NCI-H1694 treated with DMSO at 0.1 percent for 48 hours (cell line): ENCODE results near the gene TMX1.

Experiments used
- DNase-seq: peaks from one replicate; lab custom pipeline; 2025; lab: John Stamatoyannopoulos, UW

TMX1 gene

GRCh38 chr14:51293149-51293911, 53.3 kb downstream of the TMX1 start:
- no peak for DNase-seq

GRCh38 chr14:51293912-51294389, 53.9 kb downstream of the TMX1 start:
- DNase-seq, result no peak

GRCh38 chr14:51294951-51295525, 55.0 kb downstream of the TMX1 start:
- no peak for DNase-seq

GRCh38 chr14:51295646-51296263, 55.7 kb downstream of the TMX1 start:
- no peak for DNase-seq

GRCh38 chr14:51297066-51297465, 57.0 kb downstream of the TMX1 start:
- DNase-seq, result no peak

GRCh38 chr14:51298895-51299294, 58.8 kb downstream of the TMX1 start:
- no peak for DNase-seq

- DNase-seq, result peak; percentile 21
Measured at GRCh38 chr14:51302295-51303030, 62.4 kb downstream of the TMX1 start.

GRCh38 chr14:51304438-51304837, 64.4 kb downstream of the TMX1 start:
- DNase-seq, result no peak

- DNase-seq, result no peak
Measured at GRCh38 chr14:51304941-51305340, 64.9 kb downstream of the TMX1 start.

GRCh38 chr14:51305751-51306150, 65.7 kb downstream of the TMX1 start:
- DNase-seq, result no peak
